Caco-2 (cell line): ENCODE measurements around the gene NYNRIN. TPM values are rescaled to one million over a fixed set of nuclear protein-coding genes. Genes with fewer than 3 reads are reported as not detected.

Source experiments
- BruUV-seq: library from RNA; stranded (reverse); fragments of 400-500 nt; replicated peaks from 2 replicates; lab custom pipeline; 2021; lab: Mats Ljungman, UMichigan
- CTCF ChIA-PET: fragments of 300-600 bp; sonication (Branson Sonifier 250); formaldehyde crosslinking; loops from one replicate; lab custom pipeline; 2022; ENCODE audit warnings: antibody characterized with exemption; lab: Charles Lee
- POLR2A ChIA-PET: fragments of 300-600 bp; sonication (Branson Sonifier 250); formaldehyde crosslinking; loops from one replicate; lab custom pipeline; 2022; ENCODE audit warnings: antibody characterized with exemption; lab: Charles Lee
- DNase-seq, 2 experiments: peaks; one replicate each; pipeline versions ENCODE4 v3.0.0 to v3.0.0-alpha.2; 2020 to 2022
- H3K27me3 ChIP-seq: replicated peaks from 2 replicates; pipeline ENCODE4 v1.6.0; 2011; ENCODE audit warnings: low read length; ENCODE audit not compliant: control insufficient read depth, insufficient read depth
- H3K36me3 ChIP-seq: 2 replicates; pipeline ENCODE4 v1.5.1; 2011; ENCODE audit warnings: low read length; ENCODE audit not compliant: control insufficient read depth, insufficient read depth
- H3K4me1 ChIP-seq: fragments of 250-450 bp; sonication (Bioruptor Pico); 2 replicates; pipeline ENCODE4 v1.5.1; 2020; ENCODE audit warnings: mild to moderate bottlenecking
- H3K4me3 ChIP-seq: 2 replicates; pipeline ENCODE4 v1.5.1; 2011; ENCODE audit warnings: low read depth, mild to moderate bottlenecking, control low read depth, low read length
- H3K9me3 ChIP-seq: fragments of 250-450 bp; sonication (Bioruptor Pico); 2 replicates; pipeline ENCODE4 v1.5.1; 2020; ENCODE audit warnings: mild to moderate bottlenecking, moderate library complexity
- H3K27ac Mint-ChIP-seq: one replicate; pipeline ENCODE4 v1.8.0; 2022; ENCODE audit warnings: mixed read lengths; ENCODE audit not compliant: unreplicated experiment
- H3K27me3 Mint-ChIP-seq: one replicate; pipeline ENCODE4 v1.8.0; 2022; ENCODE audit warnings: mixed read lengths; ENCODE audit not compliant: insufficient read depth, unreplicated experiment
- H3K36me3 Mint-ChIP-seq: one replicate; pipeline ENCODE4 v1.8.0; 2022; ENCODE audit warnings: mild to moderate bottlenecking, mixed read lengths; ENCODE audit not compliant: insufficient read depth, unreplicated experiment
- H3K4me1 Mint-ChIP-seq: one replicate; pipeline ENCODE4 v1.8.0; 2022; ENCODE audit warnings: low read depth, mixed read lengths; ENCODE audit not compliant: unreplicated experiment
- H3K4me3 Mint-ChIP-seq: one replicate; pipeline ENCODE4 v1.8.0; 2022; ENCODE audit warnings: mild to moderate bottlenecking, moderate library complexity, mixed read lengths; ENCODE audit not compliant: unreplicated experiment
- H3K9me3 Mint-ChIP-seq: one replicate; pipeline ENCODE4 v1.8.0; 2022; ENCODE audit warnings: mixed read lengths; ENCODE audit not compliant: unreplicated experiment
- CTCF ChIP-seq, 2 experiments: fragments of 200-600 bp in 1 of 2; IDR thresholded peaks; 1 replicate in 1 of 2; 2 replicates in 1 of 2; pipeline versions ENCODE4 v1.5.1 to v1.8.0; 2011 to 2022; ENCODE audit warnings: antibody characterized with exemption in 1 of 2, control low read depth in 1 of 2, inconsistent platforms in 1 of 2, low read depth in 1 of 2, low read length in 1 of 2, mild to moderate bottlenecking in 1 of 2, moderate library complexity in 1 of 2; ENCODE audit not compliant: insufficient read depth in 1 of 2, severe bottlenecking in 1 of 2, unreplicated experiment in 1 of 2
- intact Hi-C: fragments of 100-400 bp; cut with micrococcal nuclease; formaldehyde crosslinking; loops from one replicate; pipeline ENCODE4 v1.10.0; 2022; ENCODE audit not compliant: unreplicated experiment
- total RNA-seq: library from RNA; stranded (reverse); gene quantifications from 2 replicates; pipeline ENCODE4 v1.2.3, GENCODE V29; 2022

Gene NYNRIN
- total RNA-seq, 1 experiment from 2014 or later: 5.9 TPM

GRCh38 chr14:24456980-24457379, 58.2 kb downstream of the NYNRIN start:
- ChIA-PET CTCF (no interaction called here), POLR2A (no interaction called here)
- Mint-ChIP-seq H3K27ac (no peak overlapping the region), H3K36me3 (no peaks in the 10 kb centered on the region), H3K9me3 (peaks cover 20% of the 10 kb centered on the region), H3K4me1 (no peaks in the 10 kb centered on the region), H3K4me3 (no peak overlapping the region), H3K27me3 (no peaks in the 10 kb centered on the region)
- BruUV-seq: no TSS peak
- no peak for DNase-seq
- no peak for TF ChIP-seq CTCF (IDR thresholded peaks at IDR 0.05; ENCODE audit: insufficient read depth in 1 of 2, low read depth in 1 of 2, low read length in 1 of 2, severe bottlenecking in 1 of 2, unreplicated experiment in 1 of 2)
- Histone ChIP-seq H3K4me3 (no peak overlapping the region), H3K36me3 (no peaks in the 10 kb centered on the region), H3K4me1 (no peaks in the 10 kb centered on the region), H3K27me3 (no peaks in the 10 kb centered on the region), H3K9me3 (no peaks in the 10 kb centered on the region; the same call in none of the 2 replicates)
- intact Hi-C loops: no loop called here

GRCh38 chr14:24458736-24459135, 59.9 kb downstream of the NYNRIN start:
- DNase-seq: no peak
- Histone ChIP-seq H3K4me1 (no peaks in the 10 kb centered on the region), H3K36me3 (no peaks in the 10 kb centered on the region), H3K27me3 (no peaks in the 10 kb centered on the region), H3K9me3 (no peaks in the 10 kb centered on the region; the same call in none of the 2 replicates), H3K4me3 (no peak overlapping the region)
- H3K9me3 Mint-ChIP-seq: peaks cover 8% of the 10 kb centered on the region
- no peak overlapping the region for H3K4me3 Mint-ChIP-seq
- H3K4me1 Mint-ChIP-seq: no peaks in the 10 kb centered on the region
- BruUV-seq: no TSS peak
- H3K36me3 Mint-ChIP-seq: no peaks in the 10 kb centered on the region
- TF ChIP-seq CTCF (IDR thresholded peaks at IDR 0.05; ENCODE audit: insufficient read depth in 1 of 2, low read depth in 1 of 2, low read length in 1 of 2, severe bottlenecking in 1 of 2, unreplicated experiment in 1 of 2): no peak
- intact Hi-C loops: no loop called here
- no peaks in the 10 kb centered on the region for H3K27me3 Mint-ChIP-seq
- H3K27ac Mint-ChIP-seq: no peak overlapping the region
- CTCF ChIA-PET: no interaction called here
- POLR2A ChIA-PET: no interaction called here

GRCh38 chr14:24459331-24459730, 60.5 kb downstream of the NYNRIN start:
- Mint-ChIP-seq H3K27ac (no peak overlapping the region), H3K27me3 (no peaks in the 10 kb centered on the region), H3K36me3 (no peaks in the 10 kb centered on the region), H3K9me3 (peaks cover 2% of the 10 kb centered on the region), H3K4me1 (no peaks in the 10 kb centered on the region), H3K4me3 (no peak overlapping the region)
- no peak for TF ChIP-seq CTCF (IDR thresholded peaks at IDR 0.05; ENCODE audit: insufficient read depth in 1 of 2, low read depth in 1 of 2, low read length in 1 of 2, severe bottlenecking in 1 of 2, unreplicated experiment in 1 of 2)
- ChIA-PET CTCF (no interaction called here), POLR2A (no interaction called here)
- no peak for DNase-seq
- Histone ChIP-seq H3K9me3 (no peaks in the 10 kb centered on the region; the same call in none of the 2 replicates), H3K4me1 (no peaks in the 10 kb centered on the region), H3K27me3 (no peaks in the 10 kb centered on the region), H3K36me3 (no peaks in the 10 kb centered on the region), H3K4me3 (no peak overlapping the region)
- no TSS peak for BruUV-seq
- intact Hi-C loops: no loop called here
